OCI-LY7 (cell line): ENCODE data around the gene RFC5. TPM values are rescaled to one million over a fixed set of nuclear protein-coding genes. Genes with fewer than 3 reads are reported as not detected.
A peak's percentile ranks its signal among the peaks of the same experiment; 100 is the strongest.
"Not testable (repeated sequence)": the region's sequence is repeated elsewhere in the genome, so short reads cannot be mapped to it uniquely, and the experiment has no call there.

Source experiments
- BruUV-seq: library from RNA; stranded (reverse); fragments of 400-500 nt; replicated peaks from 2 replicates; lab custom pipeline; 2021; lab: Mats Ljungman, UMichigan
- CTCF ChIA-PET: fragments of 300-600 bp; sonication (Branson Sonifier 250); formaldehyde crosslinking; loops from one replicate; lab custom pipeline; 2022; ENCODE audit warnings: antibody characterized with exemption; ENCODE audit not compliant: unreplicated experiment; lab: Charles Lee
- POLR2A ChIA-PET: fragments of 300-600 bp; sonication (Branson Sonifier 250); formaldehyde crosslinking; loops from one replicate; lab custom pipeline; 2022; ENCODE audit warnings: antibody characterized with exemption; lab: Charles Lee
- DNase-seq: peaks from one replicate; pipeline ENCODE4 v3.0.0-alpha.2; 2015; ENCODE audit warnings: low spot score
- H2AFZ ChIP-seq: fragments of 200-600 bp; sonication (generic), shearing (Covaris generic); 2 replicates; pipeline ENCODE4 v1.6.1; 2014; ENCODE audit warnings: mild to moderate bottlenecking, antibody characterized with exemption, low read length, moderate library complexity
- H3K27ac ChIP-seq: fragments of 200-600 bp; sonication (generic); 2 replicates; pipeline ENCODE4 v1.5.1; 2014; ENCODE audit warnings: mixed run types, low read depth, mild to moderate bottlenecking, moderate library complexity, low read length, inconsistent platforms; ENCODE audit not compliant: poor library complexity, severe bottlenecking
- H3K36me3 ChIP-seq: fragments of 200-600 bp; sonication (generic); 2 replicates; pipeline ENCODE4 v1.6.1; 2014; ENCODE audit warnings: mild to moderate bottlenecking, antibody characterized with exemption, low read length, moderate library complexity, mixed read lengths; ENCODE audit not compliant: insufficient read depth
- H3K4me1 ChIP-seq: fragments of 200-600 bp; sonication (generic); 2 replicates; pipeline ENCODE4 v1.5.1; 2014; ENCODE audit warnings: mild to moderate bottlenecking, low read length; ENCODE audit not compliant: insufficient read depth, poor library complexity, severe bottlenecking
- H3K4me2 ChIP-seq: fragments of 200-600 bp; sonication (generic); 2 replicates; pipeline ENCODE4 v1.6.1; 2014; ENCODE audit warnings: mild to moderate bottlenecking, low read length
- H3K4me3 ChIP-seq: fragments of 200-600 bp; sonication (generic); 2 replicates; pipeline ENCODE4 v1.5.1; 2014; ENCODE audit warnings: mild to moderate bottlenecking, low read depth, low read length; ENCODE audit not compliant: poor library complexity, severe bottlenecking
- H3K79me2 ChIP-seq: fragments of 200-600 bp; sonication (generic); 2 replicates; pipeline ENCODE4 v1.6.1; 2016; ENCODE audit warnings: low read depth, mild to moderate bottlenecking, low read length, moderate library complexity, mixed read lengths; ENCODE audit not compliant: insufficient read depth
- H3K9me2 ChIP-seq: fragments of 200-600 bp; sonication (generic); 2 replicates; pipeline ENCODE4 v1.6.1; 2016; ENCODE audit warnings: mild to moderate bottlenecking, low read length, mixed read lengths; ENCODE audit not compliant: insufficient read depth
- H3K9me3 ChIP-seq: fragments of 200-600 bp; sonication (generic); 2 replicates; pipeline ENCODE4 v1.6.1; 2014; ENCODE audit warnings: mild to moderate bottlenecking, mixed run types, low read length, mixed read lengths
- H4K20me1 ChIP-seq: fragments of 200-600 bp; sonication (generic); 2 replicates; pipeline ENCODE4 v1.6.1; 2014; ENCODE audit warnings: mild to moderate bottlenecking, antibody characterized with exemption, low read length, moderate library complexity, mixed read lengths; ENCODE audit not compliant: insufficient read depth
- EZH2phosphoT487 ChIP-seq: fragments of 200-600 bp; sonication (generic); IDR thresholded peaks from 2 replicates; pipeline ENCODE4 v1.6.1; 2018; ENCODE audit warnings: low read depth, borderline replicate concordance, mild to moderate bottlenecking, mixed run types, antibody characterized with exemption, low read length, moderate library complexity, mixed read lengths
- intact Hi-C: fragments of 100-400 bp; cut with micrococcal nuclease; formaldehyde crosslinking; loops from one replicate; pipeline ENCODE4 v1.10.0; 2022; ENCODE audit not compliant: unreplicated experiment
- small RNA-seq: library from RNA; depleted of rRNA; stranded (forward); fragments of <200 nt; gene quantifications from one replicate; pipeline ENCODE3, GENCODE V24; 2014
- total RNA-seq, 2 experiments: library from RNA; depleted of rRNA in 1 of 2; stranded (reverse); fragments of >200 nt in 1 of 2; shearing (Covaris generic) in 1 of 2; gene quantifications; 2 replicates each; pipeline ENCODE4 v1.2.3, GENCODE V29; 2014 to 2022
- TF ChIP-seq, protein P1 (sequence below): fragments of 200-600 bp; sonication (generic); conservative IDR thresholded peaks from 2 replicates; pipeline ENCODE4 v1.5.1; 2014; ENCODE audit warnings: mild to moderate bottlenecking, antibody characterized with exemption, low read length, moderate library complexity, mixed read lengths

Gene RFC5
- total RNA-seq, 2 experiments from 2014 or later, result 68.3 to 91.4 TPM

GRCh38 chr12:118070650-118071049 lies 54.1 kb downstream of the RFC5 start:
- Histone ChIP-seq H3K4me1 (peaks cover 16% of the 10 kb centered on the region), H2AFZ (no peak overlapping the region), H4K20me1 (no peaks in the 10 kb centered on the region), H3K9me3 (no peaks in the 10 kb centered on the region), H3K4me3 (no peak overlapping the region), H3K36me3 (no peaks in the 10 kb centered on the region), H3K79me2 (no peaks in the 10 kb centered on the region), H3K27ac (no peak overlapping the region), H3K4me2 (no peak overlapping the region), H3K9me2 (no peaks in the 10 kb centered on the region)
- CTCF ChIA-PET, result no interaction called here
- TF ChIP-seq, protein P1, sequence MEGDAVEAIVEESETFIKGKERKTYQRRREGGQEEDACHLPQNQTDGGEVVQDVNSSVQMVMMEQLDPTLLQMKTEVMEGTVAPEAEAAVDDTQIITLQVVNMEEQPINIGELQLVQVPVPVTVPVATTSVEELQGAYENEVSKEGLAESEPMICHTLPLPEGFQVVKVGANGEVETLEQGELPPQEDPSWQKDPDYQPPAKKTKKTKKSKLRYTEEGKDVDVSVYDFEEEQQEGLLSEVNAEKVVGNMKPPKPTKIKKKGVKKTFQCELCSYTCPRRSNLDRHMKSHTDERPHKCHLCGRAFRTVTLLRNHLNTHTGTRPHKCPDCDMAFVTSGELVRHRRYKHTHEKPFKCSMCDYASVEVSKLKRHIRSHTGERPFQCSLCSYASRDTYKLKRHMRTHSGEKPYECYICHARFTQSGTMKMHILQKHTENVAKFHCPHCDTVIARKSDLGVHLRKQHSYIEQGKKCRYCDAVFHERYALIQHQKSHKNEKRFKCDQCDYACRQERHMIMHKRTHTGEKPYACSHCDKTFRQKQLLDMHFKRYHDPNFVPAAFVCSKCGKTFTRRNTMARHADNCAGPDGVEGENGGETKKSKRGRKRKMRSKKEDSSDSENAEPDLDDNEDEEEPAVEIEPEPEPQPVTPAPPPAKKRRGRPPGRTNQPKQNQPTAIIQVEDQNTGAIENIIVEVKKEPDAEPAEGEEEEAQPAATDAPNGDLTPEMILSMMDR, result no peak
- TF ChIP-seq EZH2phosphoT487, result no peak
- intact Hi-C loops, result no loop called here
- POLR2A ChIA-PET, result no interaction called here
- BruUV-seq, result no TSS peak
- no peak for DNase-seq

DNA sequence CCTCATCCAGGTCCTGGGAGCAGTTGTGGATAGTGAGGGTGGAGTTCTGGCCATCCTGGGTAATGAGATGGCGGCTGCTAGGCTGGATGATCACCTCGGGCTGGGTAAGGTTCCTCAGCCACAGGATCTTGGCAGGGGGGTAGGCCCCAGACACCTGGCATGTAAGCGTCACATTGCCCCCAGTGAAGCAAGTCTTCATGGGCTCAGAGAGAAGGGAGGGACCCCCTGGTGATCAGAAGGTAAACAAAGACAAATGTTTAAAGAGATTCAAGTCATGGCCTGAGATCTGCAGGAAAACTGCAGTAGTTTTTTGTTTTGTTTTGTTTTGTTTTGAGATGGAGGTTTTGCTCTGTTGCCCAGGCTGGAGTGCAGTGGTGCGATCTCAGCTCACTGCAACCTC lies 57.3 kb downstream of the RFC5 start:
- intact Hi-C loops, result no loop called here
- BruUV-seq, result no TSS peak

DNA sequence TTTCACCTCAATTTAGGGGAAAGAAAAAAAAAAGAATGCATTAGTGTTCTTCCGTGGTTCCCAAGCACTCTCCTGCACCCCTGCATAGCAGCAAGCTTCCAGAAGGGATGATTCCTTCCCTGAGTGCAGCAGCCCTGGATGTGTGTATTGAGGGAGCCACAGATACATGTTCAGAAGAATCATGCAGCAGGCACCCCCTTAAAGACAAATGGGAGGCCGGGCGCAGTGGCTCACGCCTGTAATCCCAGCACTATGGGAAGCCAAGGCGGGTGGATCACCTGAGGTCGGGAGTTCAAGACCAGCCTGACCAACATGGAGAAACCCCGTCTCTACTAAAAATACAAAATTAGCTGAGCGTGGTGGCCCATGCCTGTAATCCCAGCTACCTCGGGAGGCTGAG lies 65.0 kb downstream of the RFC5 start:
- POLR2A ChIA-PET, result interaction anchor here (0.6 kb wide), 1 partner anchor 128 kb away, joined by 4 read pairs; no protein-coding TSS in a partner anchor
- H3K4me3 ChIP-seq, DNase-seq, H3K9me2 ChIP-seq, H4K20me1 ChIP-seq, H3K79me2 ChIP-seq, H2AFZ ChIP-seq, H3K27ac ChIP-seq, CTCF ChIA-PET, intact Hi-C loops, H3K9me3 ChIP-seq, BruUV-seq, H3K4me1 ChIP-seq, H3K4me2 ChIP-seq, H3K36me3 ChIP-seq: not testable (repeated sequence)

More for the DNA sequence above, 57.3 kb downstream of the RFC5 start:
- Histone ChIP-seq H3K4me2 (0 out of 2 replicates have a peak overlapping the region, but pooled peaks have one; percentile 34), H3K9me2 (no peaks in the 10 kb centered on the region), H3K27ac (no peak overlapping the region), H3K4me1 (peaks cover 13% of the 10 kb centered on the region), H2AFZ (peak overlapping the region; percentile 88), H3K9me3 (no peaks in the 10 kb centered on the region), H4K20me1 (no peaks in the 10 kb centered on the region), H3K36me3 (no peaks in the 10 kb centered on the region), H3K79me2 (no peaks in the 10 kb centered on the region), H3K4me3 (no peak overlapping the region)
- CTCF ChIA-PET, result no interaction called here
- DNase-seq, result no peak
- POLR2A ChIA-PET, result no interaction called here
- TF ChIP-seq, protein P1, result no peak
- TF ChIP-seq EZH2phosphoT487, result no peak

Small RNA genes lying within 50 kb of the gene (small RNA-seq; reads per million reads assigned to genes)
- not detected for gene AC131159.1

Other genes with a start within 250 kb of the RFC5 start
- gene KSR2, start 47.7 kb upstream of the RFC5 start, total RNA-seq (2014; rRNA removed; shearing (Covaris generic)), result 0.03 TPM in 2 replicates
- gene KSR2, start 47.7 kb upstream of the RFC5 start, total RNA-seq (2022), result 0.09 and 0.15 TPM in 2 replicates
- 34.4 and 36.0 TPM in 2 replicates for gene WSB2, start 44.5 kb downstream of the RFC5 start, total RNA-seq (2014; rRNA removed; shearing (Covaris generic))
- gene WSB2, start 44.5 kb downstream of the RFC5 start, total RNA-seq (2022), result 31.9 and 32.1 TPM in 2 replicates
- gene VSIG10, start 87.3 kb downstream of the RFC5 start, total RNA-seq (2014; rRNA removed; shearing (Covaris generic)), result 5.0 and 9.2 TPM in 2 replicates
- 9.8 and 12.2 TPM in 2 replicates for gene VSIG10, start 87.3 kb downstream of the RFC5 start, total RNA-seq (2022)
- 128 and 135 TPM in 2 replicates for gene PEBP1, start 119.4 kb downstream of the RFC5 start, total RNA-seq (2014; rRNA removed; shearing (Covaris generic))
- gene PEBP1, start 119.4 kb downstream of the RFC5 start, total RNA-seq (2022), result 138 and 154 TPM in 2 replicates